ENCODE measurements around the gene BCR.

The BCR gene

GRCh38 chr22:23202812-23203451, 22.6 kb downstream of the BCR start:
- no peak for DNase-seq

GRCh38 chr22:23203452-23204124, 23.3 kb downstream of the BCR start:
- no peak for DNase-seq

- DNase-seq, result no peak
Measured at GRCh38 chr22:23204125-23204488, 23.8 kb downstream of the BCR start.

- DNase-seq, result no peak
Measured at GRCh38 chr22:23204541-23205157, 24.3 kb downstream of the BCR start.

GRCh38 chr22:23205339-23206049, 25.2 kb downstream of the BCR start:
- DNase-seq, result no peak

- DNase-seq, result no peak
Measured at GRCh38 chr22:23206915-23207314, 26.6 kb downstream of the BCR start.

- no peak for DNase-seq
Measured at GRCh38 chr22:23207729-23208393, 27.6 kb downstream of the BCR start.

- no peak for DNase-seq
Measured at GRCh38 chr22:23210428-23211170, 30.3 kb downstream of the BCR start.

- DNase-seq, result no peak
Measured at GRCh38 chr22:23211622-23212021, 31.3 kb downstream of the BCR start.

GRCh38 chr22:23212061-23213021, 32.0 kb downstream of the BCR start:
- no peak for DNase-seq

- DNase-seq, result no peak
Measured at GRCh38 chr22:23213022-23213555, 32.8 kb downstream of the BCR start.

GRCh38 chr22:23213581-23214334, 33.4 kb downstream of the BCR start:
- no peak for DNase-seq

- no peak for DNase-seq
Measured at GRCh38 chr22:23214398-23214797, 34.1 kb downstream of the BCR start.

- no peak for DNase-seq
Measured at GRCh38 chr22:23215294-23216241, 35.3 kb downstream of the BCR start.

- peak; percentile 37 for DNase-seq
Measured at GRCh38 chr22:23216461-23217170, 36.3 kb downstream of the BCR start.

- no peak for DNase-seq
Measured at GRCh38 chr22:23217171-23218052, 37.1 kb downstream of the BCR start.
